HG02642 (cell line): ENCODE data around the gene BMPER.

Experiments
- ATAC-seq: cut with Tn5 transposase; IDR thresholded peaks from one replicate; pipeline ENCODE4 v1.9.1; 2021; ENCODE audit warnings: mild to moderate bottlenecking; ENCODE audit not compliant: unreplicated experiment, poor library complexity

BMPER gene

DNA sequence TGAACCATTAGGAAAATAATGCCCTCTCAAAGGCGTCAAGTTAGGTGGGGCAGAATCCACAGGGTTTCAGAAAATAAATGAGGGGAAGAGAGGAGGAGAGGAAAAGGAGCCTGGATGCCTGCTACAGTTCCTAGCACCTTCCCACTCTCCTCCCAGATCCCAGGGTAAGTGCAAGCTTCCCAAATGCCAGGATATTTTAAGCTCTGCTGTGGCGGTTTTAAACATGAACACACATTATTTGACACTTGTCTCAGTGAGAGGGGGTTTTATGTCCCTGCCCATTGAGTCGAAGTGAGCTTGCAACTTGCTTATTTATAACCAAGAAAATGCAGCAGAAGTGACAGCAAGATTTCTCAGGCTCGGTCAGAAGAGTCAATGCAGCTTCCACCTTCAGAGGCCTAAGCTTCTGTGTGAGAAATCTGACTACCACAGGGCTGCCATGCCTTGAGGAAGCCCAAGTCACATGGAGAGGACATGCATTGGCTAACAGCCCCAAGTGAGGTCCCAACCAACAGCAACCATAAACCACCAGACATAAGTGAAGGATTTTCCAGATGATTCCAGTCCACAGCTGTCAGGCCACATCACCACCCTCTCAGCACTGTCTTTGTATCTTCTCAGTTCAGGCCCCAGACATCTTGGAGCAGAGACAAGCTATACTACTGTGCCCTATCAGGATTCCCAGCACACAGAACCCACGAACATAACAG is 17.9 kb upstream of the BMPER start:
- ATAC-seq = no peak

DNA sequence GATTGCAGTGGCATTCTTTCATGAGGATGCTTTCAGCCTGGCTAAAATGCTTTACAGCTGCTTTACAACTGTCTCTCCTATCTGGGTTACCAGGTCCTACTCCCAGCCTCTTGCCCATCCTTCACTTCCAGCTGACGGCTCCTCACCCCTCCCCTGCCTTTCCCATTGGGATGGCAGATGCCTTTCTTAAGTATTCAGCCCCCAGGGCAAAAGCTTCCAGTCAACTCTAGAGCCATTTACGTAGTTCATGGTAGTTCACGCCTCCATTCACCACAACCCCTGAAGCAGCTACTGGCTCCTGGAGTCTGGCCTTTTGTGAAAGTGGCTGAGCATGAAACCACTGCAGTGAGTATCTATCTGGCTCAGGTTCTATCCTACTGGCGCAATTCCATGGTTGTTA is 17.2 kb upstream of the BMPER start:
- no peak for ATAC-seq

- no peak for ATAC-seq
Observed at GRCh38 chr7:33892945-33893344, 12.4 kb upstream of the BMPER start.

GRCh38 chr7:33893377-33893776 is 12.0 kb upstream of the BMPER start:
- ATAC-seq = no peak

- ATAC-seq = peak; percentile 99
Observed at GRCh38 chr7:33895025-33895804, 10.1 kb upstream of the BMPER start.

DNA sequence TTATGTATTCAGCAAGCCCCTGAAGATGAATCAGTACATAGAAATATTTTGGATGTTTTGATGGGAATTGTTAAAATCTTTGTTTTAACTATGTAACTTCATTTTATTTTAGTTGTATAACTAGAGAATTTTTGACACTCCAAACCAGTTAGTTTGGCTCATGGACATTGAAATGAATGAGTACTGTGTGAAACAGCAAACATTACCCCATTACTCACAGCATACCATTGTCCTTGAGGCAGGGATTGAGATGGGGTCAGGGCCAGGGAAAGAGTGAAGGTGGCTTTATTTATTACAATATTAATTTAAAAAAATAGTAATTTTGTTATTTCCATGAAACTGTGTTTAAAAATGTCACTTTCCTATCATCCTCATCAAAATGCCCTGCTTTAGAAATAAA is 4.8 kb upstream of the BMPER start:
- ATAC-seq = no peak

DNA sequence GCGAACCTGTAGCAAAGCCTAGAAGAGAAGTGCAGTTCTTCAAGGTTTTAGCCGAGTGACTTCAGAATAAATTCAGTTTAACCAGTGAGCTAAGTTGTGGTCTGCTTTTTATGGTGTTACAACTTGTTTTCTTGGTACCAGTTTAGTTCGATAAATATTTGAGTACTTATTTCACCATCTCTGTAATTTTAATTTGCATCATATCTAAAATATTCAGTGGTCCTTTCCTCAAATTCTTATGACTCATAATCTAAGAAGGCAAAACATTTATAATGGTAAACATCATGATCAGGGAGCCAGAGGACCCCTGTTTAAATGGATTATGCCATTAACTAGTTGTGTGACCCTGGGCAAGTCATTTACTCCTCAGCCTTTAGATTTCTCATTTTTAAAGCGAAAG is 4.1 kb upstream of the BMPER start:
- no peak for ATAC-seq

DNA sequence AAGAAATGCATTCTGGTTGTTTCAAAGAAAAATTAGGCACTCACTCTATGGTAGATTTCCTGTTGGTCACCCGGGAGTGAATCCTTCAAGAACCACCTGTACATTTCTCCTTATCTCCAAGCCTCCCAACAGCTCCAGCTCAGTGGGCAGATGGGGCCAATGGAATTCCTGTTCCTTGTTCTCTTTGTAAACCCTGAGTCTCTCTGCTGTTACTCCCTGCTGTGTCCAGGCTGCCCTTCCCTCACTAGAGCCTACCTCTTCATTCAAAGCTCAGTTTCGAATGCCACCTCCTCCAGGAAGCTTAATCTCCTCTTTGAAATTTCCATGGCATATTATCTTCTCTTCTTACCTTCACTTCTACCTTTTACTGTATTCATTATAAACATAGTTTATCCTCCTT is 3.5 kb upstream of the BMPER start:
- no peak for ATAC-seq

GRCh38 chr7:33902746-33903145 is 2.6 kb upstream of the BMPER start:
- ATAC-seq = no peak

DNA sequence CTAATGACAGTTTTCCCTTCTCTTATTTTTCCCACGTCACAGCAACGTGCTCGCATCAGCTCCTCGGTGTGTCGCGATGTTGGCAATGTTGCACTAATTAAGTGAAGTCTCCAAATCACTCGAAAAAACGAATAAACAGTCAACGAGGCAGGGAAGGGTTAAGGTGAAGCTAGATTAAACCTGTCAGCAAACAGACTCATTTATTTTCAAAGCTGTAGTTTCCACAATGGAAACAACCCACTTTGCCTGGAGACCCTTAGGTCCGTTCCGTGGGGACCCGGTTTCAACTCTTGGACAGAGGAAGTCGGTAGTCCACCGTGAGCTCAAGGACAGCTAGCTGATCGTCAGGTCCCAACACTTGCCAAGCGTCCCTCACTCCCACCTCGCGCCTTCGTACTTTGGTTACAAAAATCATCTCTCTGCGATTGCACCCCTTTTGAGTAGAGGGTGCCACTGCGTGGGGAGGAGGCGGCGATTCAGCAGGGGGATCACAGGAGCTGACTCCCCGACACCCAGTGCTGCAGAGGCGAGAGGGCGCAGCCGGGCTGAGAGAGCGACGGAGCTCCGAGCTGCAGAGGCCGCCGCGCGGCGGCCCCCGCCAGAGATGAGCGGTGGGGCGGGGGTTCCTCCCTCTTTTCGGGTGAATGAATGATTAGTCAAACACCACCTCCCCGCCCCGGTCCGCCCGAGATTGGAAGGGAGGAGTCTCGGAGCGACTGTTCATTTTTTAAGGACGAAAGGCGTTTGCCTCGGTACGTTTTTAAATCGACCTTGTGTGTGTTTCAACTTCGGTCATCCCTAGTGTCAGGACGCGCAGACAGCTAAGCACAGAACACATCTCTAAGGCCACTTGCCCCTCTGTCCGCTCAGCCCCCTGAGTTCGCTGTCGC is 1.3 kb upstream of the BMPER start:
- no peak for ATAC-seq

DNA sequence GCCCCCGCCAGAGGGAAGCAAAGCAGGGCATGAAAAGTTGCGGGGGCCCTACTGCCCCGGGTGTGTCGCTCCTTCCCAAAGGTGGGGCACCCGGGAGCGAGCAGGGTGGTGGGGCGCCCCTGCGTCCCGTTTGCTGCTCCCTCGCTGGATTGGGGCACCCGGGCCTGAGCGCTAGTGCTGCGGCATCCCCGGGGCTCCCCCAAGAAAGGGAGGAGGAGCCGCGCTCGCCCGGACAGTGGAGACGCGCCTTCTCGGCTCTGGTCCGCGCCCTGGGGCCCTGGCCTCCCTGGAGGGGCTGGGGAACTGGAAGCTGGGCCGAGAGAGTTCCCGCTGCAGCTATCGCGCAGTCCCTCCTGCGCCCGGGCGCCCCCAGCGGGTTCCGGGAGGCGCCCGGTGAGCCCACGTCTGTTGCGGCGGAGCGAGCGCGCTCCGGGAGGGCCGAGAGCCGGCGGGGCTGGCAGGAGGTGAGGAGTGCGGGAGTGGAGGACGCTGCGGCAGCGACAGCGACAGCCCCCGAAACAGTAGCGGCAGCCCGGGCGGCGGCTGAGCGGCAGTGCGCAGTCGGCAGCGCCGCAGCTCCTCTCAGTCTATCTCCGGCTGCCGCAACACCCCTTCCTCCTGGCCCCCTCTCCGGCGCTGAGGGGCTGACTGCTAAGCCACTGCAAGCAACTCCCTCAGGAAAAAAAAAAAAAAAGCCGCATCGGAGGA is 504 bp upstream of the BMPER start:
- no peak for ATAC-seq

- ATAC-seq = no peak
Observed at GRCh38 chr7:33906697-33907096, 1.4 kb downstream of the BMPER start.

DNA sequence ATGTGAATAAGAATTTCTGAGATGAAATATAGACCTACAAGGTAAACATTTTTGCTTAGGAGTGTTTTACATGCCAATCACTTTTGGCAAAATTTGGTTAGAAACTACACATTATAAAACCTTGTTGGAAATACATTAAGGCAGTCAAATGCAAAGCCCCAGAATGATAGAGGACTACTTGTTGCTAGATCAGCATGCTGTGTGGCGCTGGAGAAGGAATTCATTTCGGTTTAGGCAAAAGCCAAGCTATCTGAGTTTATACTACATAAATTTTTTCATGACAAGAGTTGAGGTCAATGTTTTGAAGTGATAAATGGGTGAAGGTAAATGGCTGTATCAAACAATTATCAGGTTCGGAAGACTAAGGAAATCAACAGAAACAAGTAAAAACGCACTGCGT is 2.3 kb downstream of the BMPER start:
- no peak for ATAC-seq

DNA sequence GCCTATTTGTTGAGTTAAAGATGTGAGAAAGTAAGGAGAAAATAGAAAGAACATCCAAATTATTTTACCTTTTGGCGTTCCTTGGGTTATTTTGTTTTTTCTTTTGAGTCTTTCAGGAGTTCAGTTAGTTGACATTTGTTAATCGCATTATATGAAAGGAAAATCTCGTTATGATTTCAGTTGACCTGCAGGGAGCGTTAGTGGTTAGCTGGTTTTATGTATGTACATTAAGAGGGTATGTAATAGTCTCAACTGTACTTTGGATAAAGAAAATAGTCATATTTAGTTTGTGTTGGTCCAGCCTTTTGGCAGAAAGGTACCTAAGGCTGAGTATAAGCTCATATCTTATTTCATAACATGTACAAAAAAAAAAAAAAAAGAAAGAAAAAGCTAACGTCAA is 4.0 kb downstream of the BMPER start:
- no peak for ATAC-seq

DNA sequence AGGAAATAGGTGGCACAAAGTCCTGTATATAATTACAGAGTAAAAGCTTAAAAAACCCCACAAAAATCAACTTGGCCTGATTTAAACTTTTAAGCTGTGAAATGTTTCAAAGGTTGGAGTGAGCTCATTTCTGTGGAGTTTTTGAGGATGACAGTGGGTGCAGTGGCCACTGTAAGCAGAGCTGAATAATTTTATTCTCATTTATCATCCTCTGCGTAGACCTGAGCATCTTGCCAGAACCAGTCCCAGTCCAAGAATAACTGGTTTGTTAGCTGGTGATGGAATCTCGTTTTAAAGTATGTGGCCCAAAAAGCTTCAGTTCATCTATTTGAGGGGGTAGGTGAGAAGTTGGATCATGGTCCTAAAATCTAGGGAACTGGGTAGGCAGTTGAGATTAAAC is 4.4 kb downstream of the BMPER start:
- no peak for ATAC-seq

- ATAC-seq = no peak
Observed at GRCh38 chr7:33910756-33911155, 5.4 kb downstream of the BMPER start.

DNA sequence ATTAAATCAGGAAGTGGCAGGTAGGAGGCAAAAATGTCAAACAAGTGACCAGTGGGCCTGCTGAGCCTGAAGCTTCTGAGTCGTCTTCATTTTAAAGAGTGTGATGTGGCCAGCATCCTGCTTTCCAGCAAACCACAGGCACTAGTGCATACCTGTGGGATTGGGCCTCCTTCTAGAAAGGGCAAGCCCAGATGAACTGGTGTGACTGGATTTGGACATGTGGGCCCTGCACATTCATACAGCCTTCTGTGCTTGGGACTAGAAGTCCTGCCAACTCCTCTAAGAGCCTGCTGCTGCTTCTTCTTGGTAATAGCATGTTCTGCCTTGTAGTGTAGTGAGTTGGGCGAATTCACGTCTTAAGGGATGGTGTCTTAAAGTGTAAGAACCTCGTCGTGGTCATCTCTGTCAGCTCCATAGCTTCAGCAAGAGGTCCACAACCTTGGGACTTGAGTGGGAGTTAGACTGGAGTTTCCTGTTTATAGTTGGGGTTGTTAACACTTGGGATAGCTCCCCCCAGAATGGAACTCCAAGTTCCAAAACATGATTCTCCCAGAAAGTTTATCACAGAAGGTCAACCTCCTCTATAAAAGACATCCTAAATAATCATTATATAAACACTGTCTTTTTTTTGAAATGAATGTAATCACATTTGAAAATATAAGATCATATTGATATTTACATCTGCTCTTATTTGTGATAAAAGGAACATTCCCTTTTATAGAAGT is 11.2 kb downstream of the BMPER start:
- no peak for ATAC-seq

DNA sequence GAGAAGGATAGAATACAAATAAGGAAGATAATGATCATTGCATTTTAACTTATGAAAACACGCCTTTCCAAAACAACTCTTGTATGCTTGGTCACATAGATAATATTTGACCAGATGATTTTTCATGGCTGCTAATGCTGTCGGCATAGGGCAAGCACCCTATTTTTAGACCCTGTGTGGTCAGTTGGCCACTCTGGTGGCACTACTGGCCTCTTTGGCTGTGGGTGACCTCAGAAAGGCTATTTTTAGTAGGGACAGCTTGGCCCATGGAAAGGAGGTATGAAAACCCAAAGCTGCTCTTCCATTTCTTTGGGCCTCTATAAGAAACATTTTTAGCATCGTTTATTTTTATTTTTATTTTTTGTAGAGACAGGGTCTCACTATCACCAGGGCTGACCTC is 12.3 kb downstream of the BMPER start:
- ATAC-seq = no peak

GRCh38 chr7:33918438-33919143 is 13.3 kb downstream of the BMPER start:
- no peak for ATAC-seq
